Bone marrow (tissue), 2 donors: Measurements from ENCODE around the gene YIPF3.
"Not testable (repeated sequence)": the region's sequence is repeated elsewhere in the genome, so short reads cannot be mapped to it uniquely, and the experiment has no call there.

ENCODE experiments used
- DNase-seq, 2 donors: peaks; one replicate each; lab custom pipeline; 2025; lab: John Stamatoyannopoulos, UW

YIPF3 gene

GRCh38 chr6:43509142-43509983, 7.4 kb downstream of the YIPF3 start:
- no peak for DNase-seq

DNA sequence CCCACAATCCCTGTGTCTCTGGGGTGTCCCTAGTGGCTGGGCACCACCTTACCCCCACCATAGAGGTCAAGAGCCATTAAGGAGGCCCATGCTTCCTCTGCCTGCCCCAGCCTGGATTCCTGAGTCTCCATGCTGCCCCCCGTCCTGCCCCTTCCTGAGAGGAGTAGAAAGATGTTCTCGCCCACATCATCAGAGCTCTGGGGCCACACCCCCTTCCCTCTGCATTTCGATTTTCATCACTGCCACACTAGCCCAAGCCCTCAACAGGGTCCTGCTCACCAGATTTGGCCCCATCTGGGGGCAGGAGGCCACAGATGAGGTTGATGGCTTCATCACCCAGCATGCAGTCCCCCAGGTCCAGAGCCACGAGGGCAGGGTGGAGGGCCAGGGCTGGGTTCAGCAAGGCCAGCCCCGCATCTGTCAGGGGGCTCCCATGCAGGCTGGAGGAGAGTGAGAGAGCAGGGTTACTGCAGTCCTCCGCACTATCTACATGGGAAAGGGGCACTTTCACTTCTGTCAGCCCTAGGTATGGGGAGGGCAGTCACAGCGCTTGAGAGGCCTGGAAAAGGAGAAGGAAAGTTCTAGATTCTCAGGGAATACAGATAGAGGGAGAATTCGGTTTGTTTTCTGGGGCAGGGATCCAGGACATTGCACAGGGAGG, 8.1 kb downstream of the YIPF3 start:
- no peak for DNase-seq

- DNase-seq: peak; percentile 49 to 76
Measured at GRCh38 chr6:43506667-43507471, 9.9 kb downstream of the YIPF3 start.

GRCh38 chr6:43506171-43506570, 10.6 kb downstream of the YIPF3 start:
- no peak for DNase-seq

DNA sequence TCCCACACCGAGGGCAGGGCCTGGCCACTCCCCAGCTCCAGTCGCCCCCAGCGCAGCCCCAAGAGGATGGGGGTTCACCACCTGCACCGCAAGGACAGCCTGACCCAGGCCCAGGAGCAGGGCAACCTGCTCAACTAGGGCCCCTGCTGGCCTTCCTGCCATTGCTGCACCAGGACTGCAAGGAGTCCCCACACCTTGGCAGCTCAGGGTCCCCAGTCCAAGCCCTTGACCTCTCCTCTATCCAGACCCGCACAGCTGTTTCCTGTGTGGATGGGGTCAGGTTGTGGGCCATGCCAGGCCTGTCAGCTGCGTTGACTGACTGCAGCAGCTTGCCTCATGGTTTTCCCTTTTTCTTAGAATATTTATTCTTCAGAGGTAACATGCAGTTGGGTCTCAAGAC, 11.0 kb downstream of the YIPF3 start:
- no peak for DNase-seq

GRCh38 chr6:43504756-43505593, 11.8 kb downstream of the YIPF3 start:
- DNase-seq: no peak

DNA sequence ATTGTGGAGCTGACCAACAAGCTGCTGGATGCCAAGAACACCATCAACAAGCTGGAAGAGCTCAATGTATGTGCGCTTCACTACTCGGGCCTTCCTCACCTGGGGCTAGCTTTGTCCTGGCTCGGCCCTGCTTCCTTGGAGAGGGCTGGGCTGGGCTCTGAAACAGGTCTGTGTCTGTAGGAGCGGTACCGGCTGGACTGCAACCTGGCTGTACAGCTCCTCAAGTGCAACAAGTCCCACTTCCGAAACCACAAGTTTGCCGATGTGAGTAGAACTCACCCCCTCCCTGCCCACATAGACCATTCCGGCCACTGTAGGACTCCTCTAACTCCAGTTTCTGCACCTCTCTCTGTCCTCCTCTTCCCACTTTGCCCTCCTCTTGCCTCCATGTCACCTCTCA, 13.3 kb downstream of the YIPF3 start:
- DNase-seq: no peak

DNA sequence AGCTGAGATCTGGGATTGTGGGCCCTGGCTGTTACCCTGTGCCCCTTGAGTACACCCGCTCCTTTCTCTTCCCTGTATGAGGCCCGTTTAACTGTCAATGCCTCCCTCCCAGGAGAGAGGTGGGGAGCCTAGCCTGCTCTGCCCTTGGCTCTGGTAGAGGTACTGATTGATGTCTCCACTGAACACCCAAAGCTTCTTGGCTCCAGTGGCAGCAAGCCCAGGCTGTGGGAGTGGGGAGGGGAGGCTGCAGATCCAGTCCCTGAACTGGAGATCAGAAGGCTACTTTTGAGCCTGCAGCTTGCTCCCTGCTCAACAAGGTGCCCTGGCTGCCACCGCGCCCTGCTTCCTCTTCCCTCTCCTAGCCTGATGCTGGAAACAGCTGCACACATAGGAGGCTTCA, 14.1 kb downstream of the YIPF3 start:
- DNase-seq: no peak

GRCh38 chr6:43500921-43501320, 15.8 kb downstream of the YIPF3 start:
- DNase-seq: no peak

GRCh38 chr6:43499028-43499815, 17.5 kb downstream of the YIPF3 start:
- no peak for DNase-seq

DNA sequence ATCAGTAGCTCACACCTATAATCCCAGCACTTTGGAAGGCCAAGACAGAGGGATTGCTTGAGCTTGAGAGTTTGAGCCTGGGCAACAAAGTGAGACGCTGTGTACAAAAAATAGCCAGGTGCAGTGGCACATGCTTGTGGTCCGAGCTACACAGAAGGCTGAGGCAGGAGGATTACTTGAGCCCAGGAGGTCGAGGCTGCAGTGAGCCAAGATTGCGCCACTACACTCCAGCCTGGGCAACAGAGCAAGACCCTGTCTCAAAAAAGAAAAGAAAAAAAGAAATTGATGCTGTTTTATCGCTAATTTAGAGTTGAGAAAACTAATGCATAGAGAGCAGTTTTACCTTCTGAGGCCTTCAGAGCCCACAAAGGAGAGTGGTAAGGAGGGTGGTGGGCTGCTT, 18.4 kb downstream of the YIPF3 start:
- not testable (repeated sequence) for DNase-seq

- no peak for DNase-seq
Measured at GRCh38 chr6:43497689-43498088, 19.0 kb downstream of the YIPF3 start.

DNA sequence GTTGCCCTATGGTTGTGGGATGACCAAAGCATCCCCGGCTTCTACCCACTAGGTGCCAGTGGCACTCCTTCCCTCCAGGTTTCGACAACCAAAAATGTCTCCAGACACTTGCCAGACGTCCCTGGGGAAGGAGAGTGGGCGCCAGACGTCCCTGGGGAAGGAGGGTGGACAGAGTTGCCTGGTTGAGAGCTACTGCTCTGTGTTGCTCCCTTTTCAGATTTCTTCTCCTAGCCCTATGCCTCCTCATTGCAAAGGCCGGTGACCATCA, 19.7 kb downstream of the YIPF3 start:
- DNase-seq: no peak

GRCh38 chr6:43496370-43497128, 20.2 kb downstream of the YIPF3 start:
- no peak for DNase-seq

- no peak for DNase-seq
Measured at GRCh38 chr6:43495409-43495941, 21.3 kb downstream of the YIPF3 start.

GRCh38 chr6:43494766-43495165, 22.0 kb downstream of the YIPF3 start:
- DNase-seq: no peak

DNA sequence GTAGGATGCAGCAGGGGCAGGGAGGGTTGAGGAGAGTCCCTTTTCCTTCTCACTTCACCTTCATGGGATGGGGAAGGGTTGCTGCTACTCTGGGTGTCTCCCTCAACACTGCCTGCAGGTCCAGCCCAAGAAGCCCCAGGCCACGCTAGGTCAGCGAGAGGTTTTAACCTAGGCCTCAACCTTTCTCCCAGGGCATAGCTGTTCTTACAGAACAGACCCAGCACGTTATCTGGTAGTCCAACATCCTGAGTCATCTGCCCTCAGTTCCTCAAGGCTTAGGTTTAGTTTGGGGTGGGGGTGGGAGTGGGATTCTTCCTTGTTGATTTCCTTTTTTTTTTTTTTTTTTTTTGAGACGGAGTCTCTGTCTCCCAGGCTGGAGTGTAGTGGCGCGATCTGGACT, 22.4 kb downstream of the YIPF3 start:
- no peak for DNase-seq

DNA sequence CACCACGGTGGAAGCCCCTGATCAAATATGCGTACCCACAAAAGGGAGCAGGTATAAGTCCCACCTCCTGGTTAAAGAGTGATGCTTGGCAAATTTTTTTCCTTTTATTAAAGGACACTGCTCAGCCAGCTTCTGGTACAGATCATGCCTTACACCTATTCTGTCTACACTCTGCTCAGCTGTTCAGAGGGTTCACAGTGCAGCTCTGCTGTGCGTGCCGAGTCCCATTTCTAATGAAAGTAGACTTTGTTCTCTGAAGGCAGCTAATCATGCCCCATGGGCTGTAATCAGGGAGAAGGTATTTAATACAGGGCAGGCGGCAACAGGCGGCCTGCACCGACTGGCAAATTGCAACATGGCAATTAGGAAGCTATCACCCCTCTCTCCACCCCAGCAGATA, 22.9 kb downstream of the YIPF3 start:
- no peak for DNase-seq

GRCh38 chr6:43493230-43493629, 23.5 kb downstream of the YIPF3 start:
- DNase-seq: no peak

DNA sequence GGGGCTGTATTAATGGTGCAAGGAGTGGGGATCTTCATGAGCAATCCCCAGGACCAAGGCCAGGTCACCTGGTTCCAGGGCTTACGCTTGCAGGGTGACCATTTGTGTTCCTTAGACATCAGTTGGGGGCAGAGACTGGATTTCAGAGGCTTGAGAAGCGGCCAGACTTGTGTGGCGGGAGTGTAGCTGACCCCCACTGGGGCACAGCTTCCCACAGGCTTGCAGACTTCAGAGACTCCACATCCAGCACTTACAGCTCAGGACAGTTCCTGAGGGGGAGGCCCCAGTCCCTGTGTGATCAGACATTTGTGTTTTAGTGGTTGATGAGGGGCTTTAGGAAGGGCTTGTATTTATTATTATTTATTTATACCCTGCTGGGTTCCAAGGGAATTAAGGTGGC, 24.1 kb downstream of the YIPF3 start:
- DNase-seq: no peak
